ENCODE measurements around the gene MRPL37. TPM values are rescaled to one million over a fixed set of nuclear protein-coding genes. Genes with fewer than 3 reads are reported as not detected.
"Not testable (repeated sequence)": the region's sequence is repeated elsewhere in the genome, so short reads cannot be mapped to it uniquely, and the experiment has no call there.

The MRPL37 gene
- 29.2 TPM for total RNA-seq

GRCh38 chr1:54199765-54200518, at the start of gene MRPL37, which contains the start of gene CYB5RL:
MRPL37 (plus strand) TSS chr1:54200167; CDS start chr1:54200244, 77 bp downstream.
CYB5RL (minus strand) TSS chr1:54200030; CDS start chr1:54195616, 4,414 bp downstream.
- DNase-seq, result peak; percentile 93

- DNase-seq, result no peak
These were observed 49.0 kb upstream of the MRPL37 start for GRCh38 chr1:54151013-54151412.

DNA sequence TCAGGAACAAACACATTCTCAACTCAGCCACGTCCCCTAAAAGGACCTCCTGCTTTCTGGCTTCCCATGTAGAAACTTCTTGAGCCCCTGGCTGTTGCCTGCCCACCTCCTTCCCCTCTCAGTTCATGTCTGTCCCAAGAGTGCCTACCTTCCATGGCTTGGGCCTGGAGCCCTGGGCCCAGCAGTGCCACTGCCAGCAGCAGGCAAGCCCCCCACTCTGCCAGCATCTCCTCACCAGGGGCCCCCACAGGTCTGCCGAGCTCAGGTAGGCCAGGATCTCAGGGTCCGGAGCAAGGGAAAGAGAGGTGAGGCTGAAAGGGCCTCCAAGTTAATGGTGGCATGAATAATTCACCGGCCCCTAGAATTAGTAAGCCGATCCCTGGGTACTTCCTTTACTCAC, 47.3 kb upstream of the MRPL37 start, which contains the start of gene CDCP2:
Gene CDCP2, minus strand, starts transcription at position 305 of the 400 bp plus-strand sequence. Its CDS starts 78 bp downstream, at position 227.
- DNase-seq, result no peak

- no peak for DNase-seq
These were observed 46.2 kb upstream of the MRPL37 start for GRCh38 chr1:54153535-54154439.

GRCh38 chr1:54156201-54156600, 43.8 kb upstream of the MRPL37 start:
- no peak for DNase-seq

DNA sequence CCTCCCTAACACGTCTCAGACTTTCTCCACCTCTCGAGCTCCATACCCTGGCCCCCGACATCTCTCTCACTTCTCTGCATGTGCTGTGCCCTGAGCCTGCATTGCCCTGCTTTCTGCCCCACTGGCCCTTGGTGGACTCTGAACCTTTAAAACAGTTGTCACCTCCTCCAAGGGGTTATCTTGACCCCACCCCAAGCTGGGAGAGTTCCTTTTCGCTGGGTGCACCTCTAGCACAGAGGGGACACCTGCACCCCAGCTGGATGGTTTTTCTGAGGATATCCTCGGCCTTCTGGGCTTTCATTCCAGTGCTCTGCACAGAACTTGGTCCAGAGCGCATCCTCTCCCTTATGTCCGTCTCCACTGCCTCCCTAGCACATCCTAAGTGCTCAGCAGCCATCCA, 43.0 kb upstream of the MRPL37 start:
- no peak for DNase-seq

DNA sequence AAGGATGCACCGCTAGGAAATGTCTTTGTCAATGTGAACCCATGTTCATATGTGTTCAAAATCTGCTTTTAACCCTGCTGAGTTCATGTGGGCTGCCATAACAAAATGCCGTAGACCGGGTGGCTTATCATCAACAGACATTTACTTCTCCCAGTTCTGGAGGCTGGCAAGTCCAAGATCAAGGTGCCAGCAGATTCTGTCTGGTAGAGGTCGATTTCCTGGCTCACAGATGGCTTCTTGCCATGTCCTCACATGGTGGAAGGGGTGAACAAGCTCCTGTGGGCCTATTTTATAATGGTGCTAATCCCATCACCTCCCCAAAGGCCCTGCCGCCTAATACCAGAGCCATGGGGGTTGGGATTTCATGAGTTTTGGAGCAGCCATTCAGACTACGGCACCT, 42.6 kb upstream of the MRPL37 start:
- DNase-seq, result no peak

GRCh38 chr1:54158071-54158470, 41.9 kb upstream of the MRPL37 start:
- DNase-seq, result no peak

- no peak for DNase-seq
These were observed 40.1 kb upstream of the MRPL37 start for GRCh38 chr1:54159733-54160316.

DNA sequence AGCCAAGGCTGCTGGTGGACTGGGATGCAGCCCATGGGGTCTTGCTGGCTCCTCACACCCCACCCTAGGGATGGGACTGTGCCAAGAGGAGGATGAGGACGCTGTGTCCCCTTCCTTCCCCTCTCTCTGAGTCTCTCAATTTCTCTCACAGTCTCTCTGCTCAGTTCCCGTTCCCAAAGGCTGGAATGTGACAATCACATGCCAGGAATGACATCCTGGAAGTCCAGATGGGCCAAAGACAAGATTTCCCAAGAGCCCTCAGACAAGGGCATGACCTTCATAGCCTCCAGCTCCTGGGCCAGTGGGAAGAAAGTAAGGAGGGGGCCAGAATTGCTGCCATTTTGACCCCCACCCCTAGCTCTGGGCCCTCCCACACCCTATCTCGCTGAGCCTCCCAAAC, 39.6 kb upstream of the MRPL37 start:
- DNase-seq, result no peak

DNA sequence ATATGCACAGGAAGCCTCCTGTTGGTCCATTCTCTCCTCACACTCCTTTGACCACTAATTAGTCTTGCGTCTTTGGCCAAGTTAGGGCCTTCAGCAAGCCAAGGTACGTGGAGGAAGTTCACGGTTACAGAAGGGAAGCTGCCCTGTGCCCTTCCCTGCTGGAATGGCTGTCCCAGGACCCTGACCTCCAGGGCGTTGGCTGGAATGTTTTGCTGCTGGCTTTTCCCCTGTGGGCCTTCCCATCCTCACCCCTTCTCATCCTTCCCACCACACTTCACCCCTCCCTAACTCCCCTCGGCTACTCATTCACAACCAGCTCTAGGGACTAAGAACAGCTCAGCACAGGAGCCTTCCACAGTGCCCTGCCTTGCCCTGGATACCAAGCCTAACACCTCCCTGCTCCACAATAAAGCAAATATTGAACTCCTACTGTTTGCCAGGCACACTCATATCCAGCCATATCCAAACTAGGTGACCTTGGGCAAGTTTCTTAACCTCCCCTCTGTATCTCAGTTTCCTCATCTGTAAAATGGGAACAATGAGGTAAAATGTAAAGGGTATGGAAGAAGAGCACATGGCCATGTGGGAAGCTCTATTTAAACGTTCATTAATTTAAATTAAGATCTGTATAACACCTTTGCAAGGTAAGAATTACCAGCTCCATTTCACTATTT, 38.3 kb upstream of the MRPL37 start:
- DNase-seq, result no peak

GRCh38 chr1:54163051-54163450, 36.9 kb upstream of the MRPL37 start:
- DNase-seq, result no peak

DNA sequence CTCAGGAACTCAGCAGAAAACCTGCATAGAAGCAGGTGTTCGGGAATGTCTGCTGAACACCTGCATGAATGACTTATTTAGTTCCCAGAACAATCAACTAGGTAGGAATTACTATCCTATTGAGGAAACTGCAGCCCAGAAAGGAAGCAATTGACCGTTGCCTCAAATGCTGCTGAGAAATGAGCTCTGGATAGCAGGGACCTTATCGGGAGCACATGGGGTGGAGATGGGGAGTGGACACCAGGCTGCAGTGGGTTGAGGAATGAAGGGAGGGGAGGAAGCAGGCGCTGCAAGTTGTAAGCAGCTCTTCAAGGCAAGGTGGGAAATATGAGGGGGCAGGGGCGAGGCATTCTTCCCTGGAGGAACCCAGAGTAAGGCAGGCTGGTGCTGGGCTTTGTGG, 36.4 kb upstream of the MRPL37 start:
- DNase-seq, result no peak

GRCh38 chr1:54165146-54165545, 34.8 kb upstream of the MRPL37 start:
- no peak for DNase-seq

DNA sequence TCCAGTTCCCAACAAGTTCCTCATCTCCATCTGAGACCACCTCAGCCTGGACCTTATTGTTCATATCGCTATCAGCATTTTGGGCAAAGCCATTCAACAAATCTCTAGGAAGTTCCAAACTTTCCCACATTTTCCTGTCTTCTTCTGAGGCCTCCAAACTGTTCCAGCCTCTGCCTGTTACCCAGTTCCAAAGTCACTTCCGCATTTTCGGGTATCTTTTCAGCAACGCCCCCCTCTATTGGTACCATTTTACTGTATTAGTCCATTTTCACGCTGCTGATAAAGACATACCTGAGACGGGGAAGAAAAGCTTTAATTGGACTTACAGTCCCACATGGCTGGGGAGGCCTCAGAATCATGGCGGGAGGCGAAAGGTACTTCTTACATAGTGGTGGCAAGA, 33.6 kb upstream of the MRPL37 start:
- DNase-seq, result not testable (repeated sequence)

DNA sequence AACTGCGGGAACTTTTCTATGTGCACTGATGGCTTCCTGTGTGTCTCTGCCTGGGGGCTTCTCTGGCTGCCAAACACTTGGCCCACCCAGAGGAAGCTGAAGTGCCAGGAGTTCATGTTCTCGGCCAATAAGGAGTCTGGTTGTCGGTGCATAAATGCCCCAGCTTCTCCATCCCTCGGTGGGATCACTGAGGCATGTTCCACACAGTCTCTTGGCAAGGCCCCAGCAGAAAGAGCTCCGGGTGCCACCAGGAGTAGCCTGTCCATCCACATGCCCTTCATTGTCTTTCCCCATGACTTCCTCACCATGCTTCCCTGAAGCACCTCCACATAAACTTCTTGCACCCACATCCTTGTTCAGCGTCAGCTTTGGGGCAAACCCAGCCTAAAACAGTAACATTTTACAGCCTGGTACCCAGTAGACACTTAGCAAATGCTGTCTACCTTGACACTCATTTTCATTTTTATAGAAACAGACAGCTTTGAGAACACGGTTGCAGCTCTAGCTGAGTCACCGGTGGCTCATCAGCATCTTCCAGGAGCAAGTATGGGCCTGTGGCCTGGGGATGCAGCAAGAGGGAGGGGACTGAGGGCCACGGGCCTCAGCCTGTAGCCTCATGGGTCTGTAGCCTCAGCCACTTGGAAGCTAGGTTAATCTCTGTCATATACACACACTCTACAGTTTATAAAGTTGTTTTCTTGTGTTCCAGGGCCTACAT, 32.4 kb upstream of the MRPL37 start:
- no peak for DNase-seq

- DNase-seq, result no peak
These were observed 31.6 kb upstream of the MRPL37 start for GRCh38 chr1:54168206-54168965.

- DNase-seq, result no peak
These were observed 30.9 kb upstream of the MRPL37 start for GRCh38 chr1:54169068-54169467.

DNA sequence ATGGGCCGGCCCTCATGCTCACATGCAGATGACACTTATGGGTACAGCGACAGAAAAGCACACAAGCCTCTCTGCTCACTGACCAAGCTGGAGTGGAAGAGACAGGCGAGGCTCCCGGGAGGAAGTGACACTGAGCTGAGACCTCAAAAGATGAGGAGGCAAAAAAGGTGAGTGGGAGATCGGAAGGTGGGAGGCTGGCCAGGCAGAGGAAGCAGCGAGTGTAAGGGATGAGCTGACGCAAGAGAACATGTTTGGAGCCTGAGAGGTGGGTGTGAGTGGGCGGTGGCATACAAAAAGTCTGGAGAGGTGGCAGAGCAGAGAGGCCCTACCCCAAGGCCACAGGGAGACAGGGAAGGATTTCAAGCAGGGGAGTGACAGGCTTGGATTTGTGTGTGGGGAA, 29.0 kb upstream of the MRPL37 start:
- no peak for DNase-seq

DNA sequence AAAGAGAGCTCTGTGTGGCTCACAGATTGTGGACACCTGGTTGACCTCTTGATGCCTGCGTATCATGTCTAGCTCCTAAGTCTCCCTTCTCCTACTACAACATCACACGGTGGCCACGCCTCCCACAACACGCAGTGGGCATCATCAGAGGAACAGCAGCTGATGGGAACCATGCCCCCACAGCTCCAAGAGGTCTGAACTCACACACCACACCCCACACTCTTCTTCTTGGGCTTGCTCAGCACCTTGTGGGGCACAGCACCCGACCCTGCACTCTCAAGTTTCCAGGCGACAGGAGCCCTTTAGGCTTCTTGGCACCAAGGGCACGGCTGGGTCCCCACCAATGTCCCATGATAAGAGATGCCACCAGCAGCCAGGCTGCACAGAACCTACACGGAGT, 28.4 kb upstream of the MRPL37 start:
- no peak for DNase-seq

Data from occipital lobe (tissue), 2 donors.